GM12865 (cell line): ENCODE measurements around the gene ITGAD.
"Not testable (repeated sequence)": the region's sequence is repeated elsewhere in the genome, so short reads cannot be mapped to it uniquely, and the experiment has no call there.

Experiments used
- DNase-seq: peaks from one replicate; pipeline ENCODE4 v3.0.0; 2010; ENCODE audit warnings: low read depth
- H3K4me3 ChIP-seq: 2 replicates; pipeline ENCODE4 v1.5.1; 2011; ENCODE audit warnings: mild to moderate bottlenecking, low read depth, low read length, control low read depth
- TF ChIP-seq, protein P1 (sequence below): IDR thresholded peaks from 2 replicates; pipeline ENCODE4 v1.5.1; 2011; ENCODE audit warnings: low read length, control low read depth, low read depth, inconsistent platforms; ENCODE audit not compliant: insufficient read depth; ENCODE audit errors: missing control alignments

Gene ITGAD

DNA sequence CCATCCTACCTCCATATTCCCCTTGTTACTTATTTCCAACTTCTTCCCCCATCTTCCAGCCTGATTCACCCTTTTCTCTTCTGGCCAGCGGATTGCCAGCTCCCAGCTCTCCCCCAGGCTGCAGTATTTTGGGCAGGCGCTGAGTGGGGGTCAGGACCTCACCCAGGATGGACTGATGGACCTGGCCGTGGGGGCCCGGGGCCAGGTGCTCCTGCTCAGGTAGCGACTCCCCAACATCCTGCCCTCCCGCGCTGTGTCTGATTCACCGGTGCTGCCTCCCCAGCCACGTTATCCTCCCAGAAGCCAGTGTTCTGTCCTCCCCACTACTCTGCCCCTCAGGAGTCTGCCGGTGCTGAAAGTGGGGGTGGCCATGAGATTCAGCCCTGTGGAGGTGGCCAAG is 19.6 kb downstream of the ITGAD start:
- TF ChIP-seq, protein P1, sequence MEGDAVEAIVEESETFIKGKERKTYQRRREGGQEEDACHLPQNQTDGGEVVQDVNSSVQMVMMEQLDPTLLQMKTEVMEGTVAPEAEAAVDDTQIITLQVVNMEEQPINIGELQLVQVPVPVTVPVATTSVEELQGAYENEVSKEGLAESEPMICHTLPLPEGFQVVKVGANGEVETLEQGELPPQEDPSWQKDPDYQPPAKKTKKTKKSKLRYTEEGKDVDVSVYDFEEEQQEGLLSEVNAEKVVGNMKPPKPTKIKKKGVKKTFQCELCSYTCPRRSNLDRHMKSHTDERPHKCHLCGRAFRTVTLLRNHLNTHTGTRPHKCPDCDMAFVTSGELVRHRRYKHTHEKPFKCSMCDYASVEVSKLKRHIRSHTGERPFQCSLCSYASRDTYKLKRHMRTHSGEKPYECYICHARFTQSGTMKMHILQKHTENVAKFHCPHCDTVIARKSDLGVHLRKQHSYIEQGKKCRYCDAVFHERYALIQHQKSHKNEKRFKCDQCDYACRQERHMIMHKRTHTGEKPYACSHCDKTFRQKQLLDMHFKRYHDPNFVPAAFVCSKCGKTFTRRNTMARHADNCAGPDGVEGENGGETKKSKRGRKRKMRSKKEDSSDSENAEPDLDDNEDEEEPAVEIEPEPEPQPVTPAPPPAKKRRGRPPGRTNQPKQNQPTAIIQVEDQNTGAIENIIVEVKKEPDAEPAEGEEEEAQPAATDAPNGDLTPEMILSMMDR: no peak
- no peak overlapping the region for H3K4me3 ChIP-seq
- DNase-seq: no peak

DNA sequence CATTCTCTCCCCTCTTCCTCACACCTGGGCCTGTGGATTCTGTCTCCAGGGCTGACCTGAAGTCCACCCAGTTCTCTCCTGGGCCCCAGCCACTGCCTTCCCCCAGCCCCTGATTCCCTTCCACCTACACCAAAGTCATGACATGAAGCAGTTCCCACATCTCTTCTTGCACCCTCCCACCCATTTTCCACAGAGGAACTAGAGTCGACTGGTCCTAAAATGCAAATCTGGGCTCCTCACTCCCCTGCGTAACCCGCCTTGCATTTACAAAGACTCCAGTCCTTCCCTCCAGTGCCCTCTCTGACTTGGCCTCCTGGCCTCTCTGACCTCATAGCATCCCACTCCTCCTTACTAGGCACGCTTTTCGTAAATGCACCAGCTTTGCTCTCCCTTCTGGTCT is 20.2 kb downstream of the ITGAD start:
- TF ChIP-seq, protein P1: no peak
- H3K4me3 ChIP-seq: no peak overlapping the region
- DNase-seq: no peak

DNA sequence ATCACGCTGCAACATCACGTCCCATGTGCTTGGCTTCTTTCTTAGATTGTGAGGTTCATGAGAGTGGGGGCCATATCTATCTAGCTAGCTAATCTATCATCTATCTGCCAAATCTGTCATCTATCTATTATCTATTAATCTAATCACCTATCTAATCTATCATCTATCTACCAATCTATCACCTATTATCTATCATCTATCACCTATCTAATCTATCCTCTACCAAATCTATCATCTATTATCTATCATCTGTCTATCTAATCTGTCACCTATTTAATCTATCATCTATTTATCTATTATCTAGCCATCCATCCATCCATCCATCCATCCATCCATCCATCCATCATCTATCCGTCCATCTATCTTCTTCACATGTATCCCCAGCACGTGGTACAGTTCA is 20.8 kb downstream of the ITGAD start:
- TF ChIP-seq, protein P1: no peak
- no peak overlapping the region for H3K4me3 ChIP-seq
- DNase-seq: no peak

DNA sequence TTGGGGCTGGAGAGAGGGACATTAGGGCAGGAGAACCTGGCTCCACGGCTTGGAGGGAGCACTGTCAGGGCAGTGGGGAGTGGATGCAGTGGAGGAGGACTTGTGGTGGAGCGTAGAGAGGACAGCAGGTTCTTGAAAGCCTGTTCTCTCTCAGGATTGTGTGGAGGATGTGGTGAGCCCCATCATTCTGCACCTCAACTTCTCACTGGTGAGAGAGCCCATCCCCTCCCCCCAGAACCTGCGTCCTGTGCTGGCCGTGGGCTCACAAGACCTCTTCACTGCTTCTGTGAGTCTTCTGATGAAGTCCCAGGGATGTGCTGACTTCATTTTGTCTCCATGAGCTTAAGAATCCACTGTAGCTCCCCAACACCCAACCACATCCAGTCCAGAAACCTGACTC is 21.6 kb downstream of the ITGAD start:
- no peak overlapping the region for H3K4me3 ChIP-seq
- TF ChIP-seq, protein P1: no peak
- no peak for DNase-seq

DNA sequence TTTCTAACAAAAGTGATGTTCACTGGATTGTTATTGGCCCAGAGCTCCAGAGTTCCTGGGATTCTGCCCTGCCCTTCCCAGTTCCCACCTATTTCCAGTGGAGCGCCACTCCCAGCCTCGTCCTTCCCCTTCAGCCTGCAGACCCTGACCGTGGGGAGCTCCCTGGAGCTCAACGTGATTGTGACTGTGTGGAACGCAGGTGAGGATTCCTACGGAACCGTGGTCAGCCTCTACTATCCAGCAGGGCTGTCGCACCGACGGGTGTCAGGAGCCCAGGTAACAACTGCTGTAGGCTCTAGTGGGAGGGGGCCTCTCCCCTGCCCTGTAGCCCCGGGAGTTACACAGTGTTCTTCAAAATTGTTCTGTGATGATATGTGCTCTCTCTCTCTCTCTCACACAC is 23.2 kb downstream of the ITGAD start:
- no peak overlapping the region for H3K4me3 ChIP-seq
- no peak for DNase-seq

DNA sequence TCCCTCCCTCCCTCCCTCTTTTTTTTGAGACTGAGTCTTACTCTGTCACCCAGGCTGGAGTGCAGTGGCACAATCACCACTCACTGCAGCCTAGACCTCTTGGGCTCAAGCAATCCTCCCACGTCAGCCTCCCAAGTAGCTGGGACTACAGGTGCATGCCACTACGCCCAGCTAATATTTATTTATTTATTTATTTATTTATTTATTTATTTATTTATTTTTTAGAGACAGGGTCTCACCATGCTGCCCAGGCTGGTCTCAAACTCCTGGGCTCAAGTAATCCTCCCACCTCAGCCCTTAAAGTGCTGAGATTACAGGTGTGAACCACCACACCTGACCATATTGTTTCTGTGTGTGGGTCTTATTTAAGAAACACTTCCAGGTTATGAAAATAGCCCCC is 23.9 kb downstream of the ITGAD start:
- not testable (repeated sequence) for DNase-seq

More for the DNA sequence above, 23.2 kb downstream of the ITGAD start:
- TF ChIP-seq, protein P1: no peak

DNA sequence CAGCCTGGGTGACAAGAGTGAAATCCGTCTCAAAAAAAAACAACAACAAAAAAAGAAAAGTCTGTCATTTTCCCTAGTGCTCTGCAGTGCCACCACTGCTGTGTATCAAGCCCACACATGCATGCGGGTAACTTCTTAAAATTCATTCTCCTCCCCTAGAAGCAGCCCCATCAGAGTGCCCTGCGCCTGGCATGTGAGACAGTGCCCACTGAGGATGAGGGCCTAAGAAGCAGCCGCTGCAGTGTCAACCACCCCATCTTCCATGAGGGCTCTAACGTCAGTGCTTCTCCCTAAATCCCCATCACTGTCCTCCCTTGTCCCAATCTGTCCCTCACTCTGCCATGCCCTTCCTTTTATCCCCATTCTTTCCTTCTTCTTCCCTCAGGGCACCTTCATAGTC is 24.8 kb downstream of the ITGAD start:
- H3K4me3 ChIP-seq: no peak overlapping the region
- TF ChIP-seq, protein P1: no peak
- no peak for DNase-seq

More for the DNA sequence above, 23.9 kb downstream of the ITGAD start:
- H3K4me3 ChIP-seq: not testable (repeated sequence)
